Stimulated activated CD4-positive, alpha-beta T cell treated with anti-CD3 and anti-CD28 coated beads, Interleukin-1b, Interleukin-23, amount 100 ng/mL, for 24 hours (primary cell): ENCODE measurements around the gene MPZL1.

Experiments used
- DNase-seq, 4 experiments: peaks; one replicate each; pipeline ENCODE4 v3.0.0-alpha.2; 2020; ENCODE audit warnings: low read depth in 4 of 4, low spot score in 1 of 4

Gene MPZL1

GRCh38 chr1:167748906-167749305, 27.1 kb downstream of the MPZL1 start:
- no peak for DNase-seq

- no peak for DNase-seq
Measured at GRCh38 chr1:167749741-167750140, 28.0 kb downstream of the MPZL1 start.

- no peak for DNase-seq
Measured at GRCh38 chr1:167750641-167751040, 28.9 kb downstream of the MPZL1 start.

GRCh38 chr1:167751676-167752075, 29.9 kb downstream of the MPZL1 start:
- no peak for DNase-seq

GRCh38 chr1:167752219-167752985, 30.6 kb downstream of the MPZL1 start:
- DNase-seq: no peak

GRCh38 chr1:167755654-167756053, 33.9 kb downstream of the MPZL1 start:
- DNase-seq: no peak

- DNase-seq: no peak
Measured at GRCh38 chr1:167756730-167757405, 35.1 kb downstream of the MPZL1 start.

GRCh38 chr1:167757433-167758309, 35.9 kb downstream of the MPZL1 start:
- DNase-seq: no peak

- no peak for DNase-seq
Measured at GRCh38 chr1:167761400-167761799, 39.6 kb downstream of the MPZL1 start.

- no peak for DNase-seq
Measured at GRCh38 chr1:167762061-167762746, 40.4 kb downstream of the MPZL1 start.

- DNase-seq: no peak
Measured at GRCh38 chr1:167763525-167764220, 41.9 kb downstream of the MPZL1 start.

GRCh38 chr1:167764458-167765330, 42.9 kb downstream of the MPZL1 start:
- DNase-seq: no peak

- no peak for DNase-seq
Measured at GRCh38 chr1:167765496-167765895, 43.7 kb downstream of the MPZL1 start.

GRCh38 chr1:167766538-167766937, 44.8 kb downstream of the MPZL1 start:
- no peak for DNase-seq

- DNase-seq: no peak
Measured at GRCh38 chr1:167767761-167768160, 46.0 kb downstream of the MPZL1 start.

GRCh38 chr1:167770127-167770526, 48.3 kb downstream of the MPZL1 start:
- no peak for DNase-seq

GRCh38 chr1:167772436-167772835, 50.7 kb downstream of the MPZL1 start:
- no peak for DNase-seq

- no peak for DNase-seq
Measured at GRCh38 chr1:167773516-167773915, 51.7 kb downstream of the MPZL1 start.

GRCh38 chr1:167774710-167775109, 52.9 kb downstream of the MPZL1 start:
- no peak for DNase-seq

- DNase-seq: no peak
Measured at GRCh38 chr1:167775178-167775577, 53.4 kb downstream of the MPZL1 start.
